Ovary (tissue), 3 donors: Measurements from ENCODE around the gene LRRC46.

Source experiments
- CTCF ChIP-seq, 3 donors: fragments of 450-650 bp in 2 of 3; fragments of 200-600 bp in 1 of 3; IDR thresholded peaks; one replicate each; pipeline versions ENCODE4 v1.5.1 to v1.8.0; 2016 to 2022; ENCODE audit warnings: antibody characterized with exemption in 3 of 3, mild to moderate bottlenecking in 1 of 3
- EP300 ChIP-seq: sonication (generic); formaldehyde crosslinking; IDR thresholded peaks from one replicate; pipeline ENCODE4 v1.6.1; 2017; ENCODE audit warnings: antibody characterized with exemption
- POLR2A ChIP-seq: fragments of 450-650 bp; IDR thresholded peaks from one replicate; pipeline ENCODE4 v1.6.1; 2017; ENCODE audit warnings: antibody characterized with exemption, mild to moderate bottlenecking, moderate library complexity
- donor health status: DM: no; HTN: no; CAD: no.

DNA sequence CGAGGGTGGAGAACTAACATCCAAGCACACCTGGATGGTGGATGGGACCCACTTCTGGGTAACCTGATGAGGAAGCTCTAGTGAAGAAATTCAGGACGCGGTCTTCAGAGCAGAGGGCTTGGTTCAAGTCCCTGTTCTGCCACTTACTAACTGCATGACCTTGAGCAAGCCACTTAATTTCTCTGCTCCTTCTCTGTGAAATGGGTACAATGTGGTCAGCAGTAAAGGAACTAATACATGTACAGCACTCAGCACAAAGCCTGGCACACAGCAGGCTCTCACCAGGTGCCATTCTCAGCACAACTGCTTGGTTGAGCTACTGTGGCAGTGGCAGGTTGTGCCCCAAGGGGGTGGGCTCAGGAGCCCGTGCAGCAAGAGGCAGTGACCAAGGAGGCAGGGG is 8.0 kb upstream of the LRRC46 start:
- TF ChIP-seq CTCF (IDR thresholded peaks at IDR 0.05) (no peak), POLR2A (no peak), EP300 (no peak)
